ENCODE results near the gene SERINC1.
"Not testable (repeated sequence)": the region's sequence is repeated elsewhere in the genome, so short reads cannot be mapped to it uniquely, and the experiment has no call there.

Gene SERINC1

DNA sequence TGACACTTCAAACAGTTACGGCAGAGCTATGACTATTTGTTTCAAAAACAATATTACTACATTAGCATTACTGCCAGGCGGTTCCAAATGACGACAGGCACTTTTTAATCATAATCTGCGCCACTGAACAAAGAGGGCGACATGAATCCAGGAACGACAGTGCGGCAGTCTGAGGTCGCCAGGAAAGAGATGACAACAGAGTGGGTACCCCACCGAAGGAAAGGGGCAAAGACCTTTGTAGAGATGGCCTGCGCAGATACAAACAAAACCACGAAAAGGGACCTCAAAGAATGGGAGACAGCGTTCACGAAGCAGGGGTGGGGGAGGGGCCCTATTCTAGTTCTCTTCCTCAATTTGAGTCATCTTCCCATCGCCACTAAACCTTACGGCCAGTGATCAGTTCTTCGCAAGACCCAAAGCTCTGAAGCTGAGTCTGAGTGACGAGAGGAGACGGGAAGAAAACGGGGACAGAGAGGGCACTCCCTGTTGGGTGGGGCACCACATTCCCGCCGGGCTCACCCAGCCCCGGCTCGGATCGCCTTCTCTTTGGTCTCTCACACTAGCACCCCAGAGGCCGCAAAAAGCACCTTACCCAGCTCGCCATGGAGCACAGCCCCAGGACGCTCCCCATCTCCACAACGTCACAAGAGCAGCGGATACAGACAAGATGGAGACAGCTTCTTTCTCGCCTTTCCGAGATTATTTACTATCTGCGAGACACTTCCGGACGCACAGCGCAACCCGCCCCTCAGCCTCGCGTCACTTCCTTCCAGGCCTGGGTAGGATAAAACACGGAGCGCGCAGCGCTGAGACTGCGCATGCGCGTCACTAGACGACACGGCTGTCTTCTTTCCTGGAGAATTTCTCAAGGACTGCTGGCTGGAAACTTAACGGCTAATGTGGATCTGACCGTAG lies at the start of gene SERINC1:
Gene SERINC1 (minus strand): TSS at position 701 of the 915 bp plus-strand sequence. CDS start 70 bp downstream, at position 631.
- peak within 1 kb of the TSS; percentile 98 for H3K4me3 ChIP-seq (ENCODE audit: low read length)
- H3K9me3 ChIP-seq (ENCODE audit: control insufficient read depth, low read length) = no peaks in the 10 kb centered on the region
- peaks cover 3% of the 10 kb centered on the region for H3K36me3 ChIP-seq (ENCODE audit: control insufficient read depth, insufficient read depth, low read length, severe bottlenecking)
- peak; percentile 99 for DNase-seq (ENCODE audit: low read depth)
- peaks cover 19% of the 10 kb centered on the region for H3K4me1 ChIP-seq (ENCODE audit: control insufficient read depth, insufficient read depth, low read length)
- no peaks in the 10 kb centered on the region for H3K27me3 ChIP-seq (replicated peaks; ENCODE audit: control insufficient read depth, insufficient read depth, low read length)
- H3K9ac ChIP-seq (ENCODE audit: low read length) = peak within 1 kb of the TSS; percentile 98

DNA sequence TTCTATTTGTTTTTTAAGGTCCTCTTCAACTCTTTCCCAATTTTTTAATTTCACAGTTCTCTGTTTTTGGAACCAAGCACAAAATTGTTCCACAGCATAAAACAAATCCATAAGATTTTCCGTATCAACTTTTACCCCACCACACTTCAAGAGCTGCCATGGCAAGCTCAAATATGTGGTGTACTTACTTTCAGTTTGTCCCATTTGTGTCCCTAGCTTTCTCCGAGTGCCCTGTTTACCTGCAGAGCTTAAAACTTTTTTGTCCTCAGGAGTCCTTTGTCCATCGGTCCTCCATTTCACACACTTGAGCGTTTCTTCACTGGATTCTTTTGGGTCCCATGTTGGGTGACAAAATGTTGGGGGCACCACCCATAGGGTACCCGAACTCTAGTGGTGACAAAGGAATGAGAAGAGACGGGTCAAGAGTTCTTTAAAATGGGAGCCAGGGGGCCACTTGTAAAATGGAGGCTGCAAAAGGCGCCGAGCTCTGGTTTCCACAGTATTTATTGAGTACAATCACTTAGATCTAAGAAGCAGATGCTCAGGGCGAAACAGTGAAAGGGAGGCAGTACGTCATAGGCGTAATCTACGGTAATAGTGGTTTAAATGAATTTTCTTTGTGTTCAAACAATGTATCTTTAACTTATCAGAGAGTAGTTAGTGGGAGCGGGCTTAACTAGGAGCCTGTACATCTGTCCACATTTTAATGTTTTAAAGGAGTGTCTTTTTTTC lies 39.8 kb upstream of the SERINC1 start:
- no peak overlapping the region for H3K9ac ChIP-seq (ENCODE audit: low read length)
- no peaks in the 10 kb centered on the region for H3K27me3 ChIP-seq (replicated peaks; ENCODE audit: control insufficient read depth, insufficient read depth, low read length)
- no peaks in the 10 kb centered on the region for H3K4me1 ChIP-seq (ENCODE audit: control insufficient read depth, insufficient read depth, low read length)
- H3K36me3 ChIP-seq (ENCODE audit: control insufficient read depth, insufficient read depth, low read length, severe bottlenecking) = no peaks in the 10 kb centered on the region
- H3K9me3 ChIP-seq (ENCODE audit: control insufficient read depth, low read length) = no peaks in the 10 kb centered on the region
- DNase-seq (ENCODE audit: low read depth) = no peak
- no peak overlapping the region for H3K4me3 ChIP-seq (ENCODE audit: low read length)

DNA sequence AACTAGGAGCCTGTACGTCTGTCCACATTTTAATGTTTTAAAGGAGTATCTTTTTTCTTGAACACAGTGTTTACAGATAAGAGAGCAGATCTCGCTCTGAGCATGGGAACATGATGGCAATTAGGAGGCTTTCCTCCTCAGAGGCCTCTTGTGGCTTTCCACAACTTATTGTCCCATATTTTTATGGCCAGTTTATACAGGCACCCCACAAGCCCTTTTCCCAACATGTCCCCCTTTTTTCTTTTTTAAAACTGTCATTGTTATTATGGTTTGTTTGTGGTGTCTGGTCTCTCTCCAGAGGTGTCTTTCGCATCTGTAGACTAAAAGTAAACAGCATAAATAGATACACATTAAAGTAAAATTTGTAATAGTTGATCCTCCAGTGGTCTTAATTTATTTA lies 33.6 kb upstream of the SERINC1 start:
- not testable (repeated sequence) for H3K36me3 ChIP-seq (ENCODE audit: control insufficient read depth, insufficient read depth, low read length, severe bottlenecking); H3K9ac ChIP-seq (ENCODE audit: low read length); H3K27me3 ChIP-seq (replicated peaks; ENCODE audit: control insufficient read depth, insufficient read depth, low read length); H3K4me3 ChIP-seq (ENCODE audit: low read length); DNase-seq (ENCODE audit: low read depth); H3K4me1 ChIP-seq (ENCODE audit: control insufficient read depth, insufficient read depth, low read length)
- H3K9me3 ChIP-seq (ENCODE audit: control insufficient read depth, low read length) = peaks cover 43% of the 10 kb centered on the region

DNA sequence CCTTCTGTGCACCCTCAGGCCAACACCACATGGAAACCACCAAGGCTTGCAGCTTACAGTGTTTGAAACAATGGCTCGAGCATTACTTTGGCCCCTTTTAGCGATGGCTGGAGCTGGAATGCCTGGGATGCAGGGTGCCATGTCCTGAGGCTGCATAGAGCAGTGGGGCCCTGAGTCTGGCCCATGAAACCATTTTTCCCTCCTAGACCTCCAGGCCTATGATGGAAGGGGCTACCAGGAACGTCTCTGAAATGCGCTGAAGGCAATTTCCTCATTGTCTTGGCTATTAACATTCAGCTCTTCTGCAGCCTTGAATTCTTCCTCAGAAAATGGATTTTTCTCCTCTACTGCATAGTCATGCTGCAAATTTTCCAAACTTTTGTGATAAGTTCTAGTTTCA lies 29.9 kb upstream of the SERINC1 start:
- peaks cover 56% of the 10 kb centered on the region for H3K9me3 ChIP-seq (ENCODE audit: control insufficient read depth, low read length)
- no peaks in the 10 kb centered on the region for H3K27me3 ChIP-seq (replicated peaks; ENCODE audit: control insufficient read depth, insufficient read depth, low read length)
- H3K4me3 ChIP-seq (ENCODE audit: low read length) = no peak overlapping the region
- DNase-seq (ENCODE audit: low read depth) = no peak
- no peaks in the 10 kb centered on the region for H3K36me3 ChIP-seq (ENCODE audit: control insufficient read depth, insufficient read depth, low read length, severe bottlenecking)
- no peak overlapping the region for H3K9ac ChIP-seq (ENCODE audit: low read length)
- H3K4me1 ChIP-seq (ENCODE audit: control insufficient read depth, insufficient read depth, low read length) = no peaks in the 10 kb centered on the region

DNA sequence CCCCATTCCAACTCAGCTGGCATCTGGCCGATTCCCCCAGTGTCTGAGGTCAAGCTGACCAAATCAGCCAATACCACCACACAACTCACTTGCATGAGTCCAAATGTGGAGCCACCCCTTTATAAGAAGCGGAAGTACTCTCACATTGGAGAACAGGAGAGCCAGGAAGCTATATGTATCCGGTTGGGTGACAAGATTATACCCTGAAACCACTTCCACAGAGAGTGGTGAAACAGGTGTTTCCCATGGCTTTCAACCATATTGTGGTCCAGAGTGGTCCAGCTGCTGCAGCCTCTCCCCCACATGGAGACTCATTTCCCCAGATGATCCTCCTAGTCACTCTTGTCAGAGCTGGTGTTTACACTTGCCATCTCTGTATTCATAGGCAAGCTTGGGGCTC lies 24.0 kb upstream of the SERINC1 start:
- Histone ChIP-seq H3K9ac (ENCODE audit: low read length) (no peak overlapping the region), H3K36me3 (ENCODE audit: control insufficient read depth, insufficient read depth, low read length, severe bottlenecking) (no peaks in the 10 kb centered on the region), H3K9me3 (ENCODE audit: control insufficient read depth, low read length) (peaks cover 20% of the 10 kb centered on the region), H3K27me3 (replicated peaks; ENCODE audit: control insufficient read depth, insufficient read depth, low read length) (no peaks in the 10 kb centered on the region), H3K4me1 (ENCODE audit: control insufficient read depth, insufficient read depth, low read length) (no peaks in the 10 kb centered on the region), H3K4me3 (ENCODE audit: low read length) (no peak overlapping the region)
- DNase-seq (ENCODE audit: low read depth) = no peak

DNA sequence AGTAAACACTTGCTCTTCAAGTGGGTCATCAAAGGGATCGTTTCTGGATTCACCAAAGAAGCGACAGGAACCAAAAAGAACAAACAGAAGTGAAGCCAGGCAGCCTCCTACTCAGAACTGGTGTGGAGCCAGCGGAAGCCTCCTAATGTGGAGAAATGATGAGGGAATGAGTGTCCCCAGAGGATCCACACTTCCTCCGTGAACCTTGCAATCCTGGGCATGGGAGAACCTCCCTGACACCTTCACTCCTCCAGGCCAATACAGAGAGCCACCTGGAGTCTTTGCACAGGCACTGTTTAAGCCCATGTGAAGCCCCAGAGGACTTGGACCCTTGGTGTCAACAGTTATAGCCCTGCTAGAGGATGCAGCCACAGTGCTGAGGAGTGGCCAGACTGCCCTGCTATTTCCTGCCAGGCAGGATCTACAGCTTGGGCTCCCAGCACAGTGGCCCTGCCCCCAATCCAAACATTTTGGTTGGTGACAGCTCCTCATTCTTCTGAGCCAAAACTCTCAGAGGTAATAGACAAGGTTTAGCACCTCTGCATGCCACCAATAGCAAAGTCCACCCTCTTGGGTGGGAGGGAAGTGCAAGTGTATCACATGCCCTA lies 23.2 kb upstream of the SERINC1 start:
- Histone ChIP-seq H3K36me3 (ENCODE audit: control insufficient read depth, insufficient read depth, low read length, severe bottlenecking) (no peaks in the 10 kb centered on the region), H3K9ac (ENCODE audit: low read length) (no peak overlapping the region), H3K4me1 (ENCODE audit: control insufficient read depth, insufficient read depth, low read length) (no peaks in the 10 kb centered on the region), H3K9me3 (ENCODE audit: control insufficient read depth, low read length) (peaks cover 15% of the 10 kb centered on the region), H3K4me3 (ENCODE audit: low read length) (no peak overlapping the region), H3K27me3 (replicated peaks; ENCODE audit: control insufficient read depth, insufficient read depth, low read length) (no peaks in the 10 kb centered on the region)
- no peak for DNase-seq (ENCODE audit: low read depth)

DNA sequence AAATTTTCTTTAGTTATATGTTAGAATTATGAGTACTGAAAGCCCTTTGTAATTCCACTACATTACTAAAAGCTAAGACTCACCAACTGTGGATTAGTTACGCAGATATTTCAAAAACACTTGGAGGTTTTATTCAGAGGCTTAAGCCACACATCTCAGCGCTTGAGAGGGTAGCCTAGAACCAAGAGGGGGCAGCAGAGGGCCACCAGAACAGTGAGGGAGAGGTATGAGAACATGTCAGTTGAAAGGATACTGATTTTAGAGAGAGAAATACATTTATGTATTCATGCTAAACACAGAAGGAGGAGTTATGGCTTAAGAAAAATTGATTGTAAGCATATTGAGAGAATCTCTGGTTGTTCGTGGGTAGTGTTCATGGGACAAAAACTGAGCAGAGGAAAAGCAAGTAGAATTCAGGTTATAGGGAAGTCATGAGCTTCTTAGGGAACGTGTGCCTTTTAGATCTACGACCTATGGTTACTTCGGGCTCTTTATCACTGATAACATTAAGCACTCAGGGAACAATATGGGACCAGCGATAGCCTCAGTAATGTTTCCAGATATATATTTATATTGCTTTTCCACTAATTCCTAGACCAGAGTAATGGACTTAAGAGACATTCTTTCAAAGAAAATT lies 20.4 kb upstream of the SERINC1 start:
- H3K9ac ChIP-seq (ENCODE audit: low read length) = no peak overlapping the region
- H3K4me3 ChIP-seq (ENCODE audit: low read length) = no peak overlapping the region
- DNase-seq (ENCODE audit: low read depth) = peak; percentile 88
- no peaks in the 10 kb centered on the region for H3K27me3 ChIP-seq (replicated peaks; ENCODE audit: control insufficient read depth, insufficient read depth, low read length)
- H3K4me1 ChIP-seq (ENCODE audit: control insufficient read depth, insufficient read depth, low read length) = no peaks in the 10 kb centered on the region
- H3K36me3 ChIP-seq (ENCODE audit: control insufficient read depth, insufficient read depth, low read length, severe bottlenecking) = no peaks in the 10 kb centered on the region
- H3K9me3 ChIP-seq (ENCODE audit: control insufficient read depth, low read length) = peaks cover 8% of the 10 kb centered on the region

DNA sequence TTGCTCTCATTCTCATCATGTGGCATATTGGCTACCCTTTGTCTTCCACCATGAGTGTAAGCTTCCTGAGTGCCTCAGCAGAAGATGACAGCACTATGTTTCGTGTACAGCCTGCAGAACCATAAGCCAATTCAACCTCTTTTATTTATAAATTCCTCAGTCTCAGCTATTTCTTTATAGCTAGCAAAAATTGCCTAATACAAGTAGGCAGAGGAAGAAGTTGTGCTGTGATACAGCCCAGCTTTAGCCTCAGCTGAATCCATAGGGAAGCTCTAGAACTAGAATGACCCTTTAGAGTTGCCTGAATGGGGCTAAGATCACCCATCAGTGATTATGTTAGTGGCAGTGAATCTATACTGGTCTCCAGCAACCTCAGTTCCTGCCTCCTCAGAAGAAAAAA lies 19.0 kb upstream of the SERINC1 start:
- Histone ChIP-seq H3K4me3 (ENCODE audit: low read length) (no peak overlapping the region), H3K27me3 (replicated peaks; ENCODE audit: control insufficient read depth, insufficient read depth, low read length) (no peaks in the 10 kb centered on the region), H3K9ac (ENCODE audit: low read length) (no peak overlapping the region), H3K4me1 (ENCODE audit: control insufficient read depth, insufficient read depth, low read length) (peaks cover 8% of the 10 kb centered on the region), H3K9me3 (ENCODE audit: control insufficient read depth, low read length) (no peaks in the 10 kb centered on the region), H3K36me3 (ENCODE audit: control insufficient read depth, insufficient read depth, low read length, severe bottlenecking) (no peaks in the 10 kb centered on the region)
- no peak for DNase-seq (ENCODE audit: low read depth)

DNA sequence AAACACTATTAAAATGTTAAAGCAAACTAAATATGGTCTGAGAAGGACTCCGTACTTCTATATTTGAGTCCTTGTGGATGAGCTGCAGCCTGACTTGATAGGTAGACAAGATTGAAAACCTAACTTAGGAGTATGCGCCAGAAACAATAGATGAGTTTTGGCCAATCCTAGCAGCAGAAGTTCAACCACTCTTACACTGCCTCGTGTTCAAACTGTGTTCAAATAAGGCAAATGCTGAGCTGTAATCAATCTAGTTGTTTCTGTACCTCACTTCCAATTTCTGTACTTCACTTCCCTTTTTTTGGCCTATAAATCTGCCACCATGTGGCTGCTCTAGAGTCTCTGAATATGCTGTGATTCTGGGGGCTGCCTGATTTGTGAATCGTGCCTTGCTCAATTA lies 13.2 kb upstream of the SERINC1 start:
- H3K4me3 ChIP-seq (ENCODE audit: low read length) = no peak overlapping the region

DNA sequence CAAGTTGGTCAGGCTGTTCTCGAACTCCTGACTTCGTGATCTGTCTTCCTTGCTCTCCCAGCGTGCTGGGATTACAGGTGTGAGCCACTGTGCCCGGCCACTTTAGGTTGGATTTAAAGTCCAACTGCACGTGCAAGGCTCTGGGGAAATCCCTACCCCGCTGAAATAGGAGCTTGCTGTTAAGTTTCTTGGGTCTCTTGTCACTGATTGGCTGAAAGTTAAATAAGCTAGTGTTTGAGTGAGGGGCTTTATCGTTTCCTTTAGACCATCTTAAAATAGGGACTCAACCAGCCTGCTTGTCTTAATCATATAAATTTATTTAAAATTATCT lies 11.1 kb upstream of the SERINC1 start:
- DNase-seq (ENCODE audit: low read depth) = no peak
- no peak overlapping the region for H3K4me3 ChIP-seq (ENCODE audit: low read length)
- no peaks in the 10 kb centered on the region for H3K9me3 ChIP-seq (ENCODE audit: control insufficient read depth, low read length)
- peaks cover 8% of the 10 kb centered on the region for H3K4me1 ChIP-seq (ENCODE audit: control insufficient read depth, insufficient read depth, low read length)
- no peak overlapping the region for H3K9ac ChIP-seq (ENCODE audit: low read length)
- no peaks in the 10 kb centered on the region for H3K36me3 ChIP-seq (ENCODE audit: control insufficient read depth, insufficient read depth, low read length, severe bottlenecking)
- no peaks in the 10 kb centered on the region for H3K27me3 ChIP-seq (replicated peaks; ENCODE audit: control insufficient read depth, insufficient read depth, low read length)

More for the DNA sequence above, 13.2 kb upstream of the SERINC1 start:
- H3K4me1 ChIP-seq (ENCODE audit: control insufficient read depth, insufficient read depth, low read length) = peaks cover 8% of the 10 kb centered on the region
- H3K9ac ChIP-seq (ENCODE audit: low read length) = no peak overlapping the region
- H3K27me3 ChIP-seq (replicated peaks; ENCODE audit: control insufficient read depth, insufficient read depth, low read length) = no peaks in the 10 kb centered on the region
- H3K36me3 ChIP-seq (ENCODE audit: control insufficient read depth, insufficient read depth, low read length, severe bottlenecking) = no peaks in the 10 kb centered on the region
- H3K9me3 ChIP-seq (ENCODE audit: control insufficient read depth, low read length) = no peaks in the 10 kb centered on the region
- no peak for DNase-seq (ENCODE audit: low read depth)

DNA sequence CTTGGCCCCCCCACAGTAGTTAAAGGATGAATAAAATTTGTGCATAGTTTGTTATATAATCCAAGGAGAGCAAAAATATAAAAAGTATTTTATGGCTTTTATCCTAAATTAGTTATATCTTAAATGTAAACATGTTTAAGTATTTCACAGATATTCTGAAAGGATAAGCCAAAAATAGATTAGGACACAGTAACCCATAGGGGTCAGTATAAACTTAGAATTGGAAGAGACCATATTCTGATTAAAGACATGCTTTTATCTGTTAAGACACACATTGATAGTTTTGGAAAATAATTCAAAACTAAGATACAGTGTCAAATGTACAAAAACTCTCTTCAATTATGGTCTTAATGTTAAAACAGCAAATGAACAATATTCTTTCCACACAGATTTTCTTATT lies 4.5 kb upstream of the SERINC1 start:
- no peak overlapping the region for H3K9ac ChIP-seq (ENCODE audit: low read length)
- DNase-seq (ENCODE audit: low read depth) = peak; percentile 68
- H3K27me3 ChIP-seq (replicated peaks; ENCODE audit: control insufficient read depth, insufficient read depth, low read length) = no peaks in the 10 kb centered on the region

More for the DNA sequence above, 4.5 kb upstream of the SERINC1 start:
- Histone ChIP-seq H3K9me3 (ENCODE audit: control insufficient read depth, low read length) (no peaks in the 10 kb centered on the region), H3K4me3 (ENCODE audit: low read length) (no peak overlapping the region), H3K36me3 (ENCODE audit: control insufficient read depth, insufficient read depth, low read length, severe bottlenecking) (no peaks in the 10 kb centered on the region), H3K4me1 (ENCODE audit: control insufficient read depth, insufficient read depth, low read length) (peaks cover 4% of the 10 kb centered on the region)

Data from adipocyte (in vitro differentiated cells).